Activated CD8-positive, alpha-beta memory T cell treated with anti-CD3 and anti-CD28 coated beads, Interleukin-2, amount 50 U/mL, for 1 hour (primary cell): Measurements from ENCODE around the gene CYP2W1.
A peak's percentile ranks its signal among the peaks of the same experiment; 100 is the strongest.
"Not testable (repeated sequence)": the region's sequence is repeated elsewhere in the genome, so short reads cannot be mapped to it uniquely, and the experiment has no call there.

ENCODE experiments used
- DNase-seq: peaks from one replicate; pipeline ENCODE4 v3.0.0-alpha.2; 2020; ENCODE audit errors: extremely low read depth

The CYP2W1 gene

GRCh38 chr7:951881-952547 is 31.0 kb upstream of the CYP2W1 start:
- DNase-seq, result no peak

DNA sequence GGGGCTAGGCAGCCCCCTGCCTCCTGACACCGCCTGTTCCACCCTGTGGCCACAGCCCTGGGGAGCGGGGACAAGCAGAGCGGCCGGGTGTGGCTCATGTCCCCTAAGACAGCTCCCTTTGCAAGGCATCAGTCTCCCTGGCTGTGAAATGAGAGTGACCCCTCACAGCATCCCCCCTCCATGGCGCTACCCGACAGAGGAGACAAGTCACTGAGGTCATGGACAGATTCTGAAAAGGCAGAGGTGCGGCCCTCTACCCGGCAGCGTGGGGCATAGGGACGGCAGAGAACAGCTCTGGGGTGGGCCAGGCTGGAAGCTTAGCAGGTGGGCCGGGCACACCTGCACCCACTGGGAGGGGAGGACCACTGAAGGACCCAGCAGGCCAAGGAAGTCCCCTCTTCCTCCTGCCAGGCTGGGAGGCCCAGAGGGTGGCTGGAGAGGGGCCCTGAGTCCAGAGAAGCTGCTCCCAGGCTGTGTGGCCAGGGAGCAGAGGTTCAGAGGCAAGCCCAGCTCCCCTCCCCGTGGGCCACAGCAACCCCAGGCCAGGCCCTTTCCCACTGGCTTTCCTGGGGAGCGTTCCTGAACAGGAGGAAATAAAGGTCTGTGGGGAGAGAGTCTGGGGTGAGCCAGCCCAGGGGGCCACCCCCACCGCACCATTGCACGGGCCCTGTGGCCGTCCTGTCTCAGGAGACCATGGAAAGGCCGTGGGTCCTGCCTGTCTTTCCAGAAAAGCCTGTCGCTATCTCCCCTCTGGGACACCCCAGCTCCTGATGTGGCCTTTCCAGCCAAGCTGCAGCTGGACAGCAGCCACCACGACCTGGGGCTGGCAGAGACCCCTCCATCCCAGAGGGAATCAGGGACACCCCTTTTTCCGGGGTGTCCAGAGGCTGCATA is 30.2 kb upstream of the CYP2W1 start:
- DNase-seq, result no peak

DNA sequence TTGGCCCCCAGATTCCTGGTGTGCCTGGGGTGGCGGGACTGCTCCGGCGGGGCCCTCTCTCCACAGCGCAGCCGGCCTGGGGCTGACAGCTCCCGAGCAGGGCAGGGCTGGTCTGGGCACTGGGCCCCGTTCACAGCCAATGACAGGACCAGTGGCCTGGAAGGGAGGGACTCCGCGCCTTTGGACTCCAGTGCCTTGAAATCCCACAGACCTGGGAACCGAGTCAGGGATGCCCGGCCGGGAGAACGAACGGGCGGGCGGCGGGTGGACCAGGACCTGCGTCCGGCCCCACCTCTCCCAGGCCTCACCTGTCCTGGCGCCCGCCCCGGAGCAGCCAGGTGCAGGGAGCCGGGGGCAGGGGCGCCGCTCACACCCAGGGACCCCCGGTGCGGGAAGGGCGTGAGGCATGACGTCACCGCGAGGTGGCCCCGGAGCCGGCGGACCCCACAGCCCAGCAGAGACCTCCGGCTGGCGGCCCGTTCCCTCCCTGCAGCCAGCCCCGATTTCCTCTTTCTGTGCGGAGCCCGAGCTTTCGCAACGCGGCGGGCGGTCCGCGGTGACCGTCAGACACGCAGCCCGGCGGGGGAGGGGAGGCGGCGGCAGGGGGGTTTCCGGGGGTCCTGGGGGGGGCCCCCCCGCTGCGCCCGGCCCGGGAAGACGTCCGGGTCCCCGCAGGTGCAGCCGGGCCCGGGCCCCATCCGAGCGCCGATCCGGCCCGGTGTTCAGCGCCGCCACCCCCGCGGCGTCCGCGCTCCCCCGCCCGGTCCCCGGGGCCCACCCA is 29.2 kb upstream of the CYP2W1 start:
- DNase-seq, result no peak

- DNase-seq, result peak; percentile 27
Measured at GRCh38 chr7:954330-955238, 28.4 kb upstream of the CYP2W1 start, which contains the start of gene ADAP1. ADAP1 (minus strand) TSS chr7:954680; CDS start chr7:954477, 203 bp downstream.

- no peak for DNase-seq
Measured at GRCh38 chr7:956031-956430, 26.9 kb upstream of the CYP2W1 start.

DNA sequence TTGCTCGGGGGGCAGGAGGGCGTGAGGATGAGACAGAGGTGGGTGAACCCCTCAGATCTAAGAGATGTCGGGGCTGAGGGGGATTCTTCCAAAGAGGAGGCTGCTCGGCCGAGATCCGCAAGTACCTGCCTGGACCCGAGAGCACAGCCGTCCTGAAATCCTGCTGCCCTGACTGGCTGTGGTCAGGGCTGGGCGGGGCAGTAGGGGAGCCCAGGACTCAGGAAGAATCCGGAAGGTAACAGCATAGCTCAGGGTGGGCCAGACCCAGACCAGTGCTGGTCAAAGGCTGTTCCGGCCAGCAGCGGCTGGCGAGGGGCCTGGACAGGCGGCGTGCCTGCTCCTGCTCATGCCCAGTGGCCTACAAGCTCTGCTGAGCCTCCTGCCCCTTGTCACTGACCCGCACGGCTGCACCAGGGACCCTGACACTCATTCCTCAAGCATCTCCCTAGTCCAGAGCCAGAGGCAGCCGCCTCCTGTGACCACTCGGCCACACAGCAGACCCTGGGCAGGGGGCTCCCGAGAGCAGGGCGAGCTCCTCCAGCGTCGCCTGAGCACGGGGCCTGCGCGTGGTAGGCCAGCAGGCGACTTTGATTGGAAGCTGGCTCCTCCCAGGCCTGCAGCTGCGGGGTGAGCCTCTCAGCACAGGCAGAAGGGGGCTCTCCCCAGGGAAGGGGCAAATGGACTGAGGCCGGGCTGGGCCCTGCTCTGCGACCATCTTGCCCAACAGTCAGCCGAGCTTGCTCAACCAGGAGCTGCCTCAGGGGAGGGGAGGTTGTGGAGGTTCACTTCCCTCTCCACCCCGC is 25.4 kb upstream of the CYP2W1 start:
- no peak for DNase-seq

- DNase-seq, result no peak
Measured at GRCh38 chr7:958221-959200, 24.5 kb upstream of the CYP2W1 start.

GRCh38 chr7:959271-959670 is 23.7 kb upstream of the CYP2W1 start:
- no peak for DNase-seq

GRCh38 chr7:959740-960139 is 23.2 kb upstream of the CYP2W1 start:
- DNase-seq, result not testable (repeated sequence)

GRCh38 chr7:960269-960871 is 22.6 kb upstream of the CYP2W1 start:
- DNase-seq, result no peak

- not testable (repeated sequence) for DNase-seq
Measured at GRCh38 chr7:960972-961371, 22.0 kb upstream of the CYP2W1 start.

DNA sequence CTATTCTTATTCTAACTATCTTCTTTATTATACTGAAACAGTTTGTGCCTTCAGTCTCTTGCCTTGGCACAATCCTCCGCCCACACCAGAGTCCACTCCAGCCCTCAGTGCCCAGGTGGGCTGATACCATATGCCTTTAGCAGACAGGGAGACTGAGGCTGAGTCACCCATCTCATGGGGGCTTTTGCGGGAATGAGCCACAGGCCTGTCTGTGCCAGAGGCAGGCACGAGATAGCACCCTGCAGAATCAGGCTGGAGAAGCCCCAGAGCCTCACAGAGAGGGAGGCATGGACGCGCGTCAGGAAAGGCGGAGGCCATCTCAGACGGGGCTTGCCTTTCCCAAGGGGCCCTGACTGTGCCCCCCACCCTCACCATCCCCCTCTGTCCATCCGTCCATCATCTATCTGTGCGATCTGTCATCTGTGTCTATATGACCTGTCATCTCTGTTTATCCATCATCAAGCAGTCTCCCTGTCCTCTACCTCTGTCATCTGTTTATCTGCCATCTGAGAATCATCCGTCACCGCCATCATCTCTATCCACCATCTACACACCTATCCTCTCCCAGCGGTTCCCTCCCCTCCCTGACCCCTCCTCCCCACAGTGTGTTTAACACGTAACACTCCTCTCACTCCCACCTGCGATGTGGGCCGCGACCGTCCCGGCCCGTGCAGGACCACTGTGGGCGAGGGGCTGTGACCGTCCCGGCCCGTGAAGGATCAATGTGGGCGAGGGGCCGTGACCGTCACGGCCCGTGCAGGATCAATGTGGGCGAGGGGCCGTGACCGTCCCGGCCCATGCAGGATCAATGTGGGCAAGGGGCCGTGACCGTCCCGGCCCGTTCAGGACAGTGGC is 21.2 kb upstream of the CYP2W1 start:
- DNase-seq, result no peak

DNA sequence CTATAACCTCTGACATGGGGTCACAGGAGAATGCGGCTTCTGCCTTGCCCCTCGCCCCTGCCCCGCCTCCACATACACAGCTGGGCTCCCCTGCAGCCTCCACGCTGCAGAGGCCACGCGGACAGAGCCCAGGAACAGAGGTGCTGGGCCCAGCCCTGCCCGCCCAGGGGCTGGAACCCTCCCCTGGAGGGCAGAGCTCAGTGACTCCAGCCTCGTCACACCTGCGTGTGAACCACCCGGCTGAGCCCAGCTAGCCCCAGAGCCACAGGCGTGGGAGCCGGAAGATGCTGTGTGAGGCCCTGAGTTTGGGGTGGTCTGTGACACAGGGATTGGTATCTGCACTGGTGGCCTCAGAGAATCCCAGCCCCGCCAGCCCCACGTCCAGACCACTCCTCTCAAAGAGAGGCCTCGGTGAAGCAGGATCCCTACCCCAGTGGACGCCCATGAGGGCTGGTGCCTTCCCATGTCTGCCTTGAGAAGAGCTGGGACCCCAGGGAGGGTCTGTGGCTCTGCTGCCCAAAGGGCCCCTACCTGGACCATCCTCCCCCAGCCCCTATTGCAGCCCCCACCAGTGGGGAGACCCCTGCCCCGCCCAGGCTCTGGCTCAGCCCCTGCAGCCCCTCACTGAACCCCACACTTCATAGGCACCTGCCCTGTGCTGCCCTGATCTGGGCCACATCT is 20.4 kb upstream of the CYP2W1 start:
- no peak for DNase-seq

- DNase-seq, result no peak
Measured at GRCh38 chr7:963236-964078, 19.5 kb upstream of the CYP2W1 start.

GRCh38 chr7:964401-965231 is 18.4 kb upstream of the CYP2W1 start:
- DNase-seq, result no peak
